HFFc6 (cell line): ENCODE measurements around the gene KATNBL1. TPM values are rescaled to one million over a fixed set of nuclear protein-coding genes. Genes with fewer than 3 reads are reported as not detected.
"Not testable (repeated sequence)": the region's sequence is repeated elsewhere in the genome, so short reads cannot be mapped to it uniquely, and the experiment has no call there.

Source experiments
- DNase-seq: peaks from one replicate; pipeline ENCODE4 v3.0.0-alpha.2; 2018
- H3K27ac Mint-ChIP-seq: 2 replicates; pipeline ENCODE4 v1.8.0; 2020; ENCODE audit warnings: mild to moderate bottlenecking, mixed read lengths
- H3K27me3 Mint-ChIP-seq: 2 replicates; pipeline ENCODE4 v1.8.0; 2021; ENCODE audit warnings: mild to moderate bottlenecking, moderate library complexity, mixed read lengths; ENCODE audit not compliant: insufficient read depth
- H3K36me3 Mint-ChIP-seq: 2 replicates; pipeline ENCODE4 v1.8.0; 2021; ENCODE audit warnings: low read depth, mixed read lengths
- H3K4me1 Mint-ChIP-seq: 2 replicates; pipeline ENCODE4 v1.8.0; 2020; ENCODE audit warnings: low read depth, mixed read lengths
- H3K4me3 Mint-ChIP-seq: 2 replicates; pipeline ENCODE4 v1.8.0; 2020; ENCODE audit warnings: mild to moderate bottlenecking, moderate library complexity, mixed read lengths
- H3K9me3 Mint-ChIP-seq: 2 replicates; pipeline ENCODE4 v1.8.0; 2020; ENCODE audit warnings: mild to moderate bottlenecking, mixed read lengths
- CTCF ChIP-seq: fragments of 200-600 bp; sonication (generic); IDR thresholded peaks from 2 replicates; pipeline ENCODE4 v1.5.0; 2021; ENCODE audit warnings: antibody characterized with exemption, mild to moderate bottlenecking
- total RNA-seq, 6 experiments: library from RNA; stranded (reverse); fragmentation: NEBNext Ultra II Directional; extraction: Animal tissue kit (Norgen Biotek cat#: 25700); gene quantifications; 2 replicates in 1 of 6; 3 replicates in 5 of 6; pipeline ENCODE4 v1.2.3, GENCODE V29; 2021

The KATNBL1 gene
- total RNA-seq, 6 experiments from 2014 or later, result 27.2 to 37.1 (median 29.7) TPM

GRCh38 chr15:34188711-34189110 is 21.2 kb downstream of the KATNBL1 start:
- H3K4me1 Mint-ChIP-seq, result peaks cover 20% of the 10 kb centered on the region
- no peak for DNase-seq
- H3K27ac Mint-ChIP-seq, result peak overlapping the region; percentile 32; the same call in 1 of the 2 replicates
- no peak overlapping the region for H3K4me3 Mint-ChIP-seq
- no peak for TF ChIP-seq CTCF
- no peaks in the 10 kb centered on the region for H3K9me3 Mint-ChIP-seq
- no peaks in the 10 kb centered on the region; the same call in 1 of the 2 replicates for H3K27me3 Mint-ChIP-seq
- H3K36me3 Mint-ChIP-seq, result peaks cover 27% of the 10 kb centered on the region

GRCh38 chr15:34185666-34186065 is 24.2 kb downstream of the KATNBL1 start:
- DNase-seq, result no peak
- H3K27ac Mint-ChIP-seq, result no peak overlapping the region
- no peaks in the 10 kb centered on the region for H3K9me3 Mint-ChIP-seq
- H3K4me3 Mint-ChIP-seq, result no peak overlapping the region
- H3K36me3 Mint-ChIP-seq, result peaks cover 31% of the 10 kb centered on the region
- H3K27me3 Mint-ChIP-seq, result no peaks in the 10 kb centered on the region; the same call in 1 of the 2 replicates
- TF ChIP-seq CTCF, result no peak
- H3K4me1 Mint-ChIP-seq, result peaks cover 18% of the 10 kb centered on the region

- no peak for DNase-seq
- Mint-ChIP-seq H3K4me1 (no peaks in the 10 kb centered on the region), H3K4me3 (no peak overlapping the region)
Observed at GRCh38 chr15:34182942-34183341, 27.0 kb downstream of the KATNBL1 start.

GRCh38 chr15:34179234-34179633 is 30.7 kb downstream of the KATNBL1 start:
- H3K27ac Mint-ChIP-seq, result no peak overlapping the region
- H3K36me3 Mint-ChIP-seq, result peaks cover 21% of the 10 kb centered on the region
- H3K9me3 Mint-ChIP-seq, result peaks cover 3% of the 10 kb centered on the region; the same call in 1 of the 2 replicates
- no peaks in the 10 kb centered on the region for H3K27me3 Mint-ChIP-seq
- no peaks in the 10 kb centered on the region for H3K4me1 Mint-ChIP-seq
- no peak overlapping the region for H3K4me3 Mint-ChIP-seq
- DNase-seq, result no peak
- no peak for TF ChIP-seq CTCF

More at GRCh38 chr15:34182942-34183341, 27.0 kb downstream of the KATNBL1 start:
- no peaks in the 10 kb centered on the region for H3K9me3 Mint-ChIP-seq
- peaks cover 34% of the 10 kb centered on the region for H3K36me3 Mint-ChIP-seq
- no peak for TF ChIP-seq CTCF
- no peaks in the 10 kb centered on the region; the same call in 1 of the 2 replicates for H3K27me3 Mint-ChIP-seq
- H3K27ac Mint-ChIP-seq, result no peak overlapping the region

GRCh38 chr15:34165987-34166573 is 43.8 kb downstream of the KATNBL1 start:
- not testable (repeated sequence) for H3K27ac Mint-ChIP-seq
- H3K36me3 Mint-ChIP-seq, result peaks cover 77% of the 10 kb centered on the region

GRCh38 chr15:34161329-34161963 is 48.5 kb downstream of the KATNBL1 start:
- Mint-ChIP-seq H3K36me3 (peaks cover 84% of the 10 kb centered on the region), H3K27ac (no peak overlapping the region), H3K4me1 (peaks cover 11% of the 10 kb centered on the region), H3K9me3 (peaks cover 47% of the 10 kb centered on the region), H3K4me3 (no peak overlapping the region; the same call in 1 of the 2 replicates), H3K27me3 (no peaks in the 10 kb centered on the region; the same call in 1 of the 2 replicates)
- TF ChIP-seq CTCF, result no peak
- DNase-seq, result no peak

More at GRCh38 chr15:34165987-34166573, 43.8 kb downstream of the KATNBL1 start:
- H3K9me3 Mint-ChIP-seq, result peaks cover 54% of the 10 kb centered on the region
- H3K4me1 Mint-ChIP-seq, result peaks cover 15% of the 10 kb centered on the region
- DNase-seq, H3K4me3 Mint-ChIP-seq, H3K27me3 Mint-ChIP-seq: not testable (repeated sequence)
